HCT116 (cell line): ENCODE results near the gene DAPK3. TPM values are rescaled to one million over a fixed set of nuclear protein-coding genes. Genes with fewer than 3 reads are reported as not detected.
A peak's percentile ranks its signal among the peaks of the same experiment; 100 is the strongest.

Source experiments
- ATAC-seq: fragments of 200-7000 bp; cut with Tn5 transposase; 2 replicates; pipeline ENCODE4 v1.9.1; 2020; ENCODE audit warnings: mild to moderate bottlenecking, moderate library complexity
- BruUV-seq: library from RNA; stranded (reverse); fragments of 400-500 nt; replicated peaks from 2 replicates; lab custom pipeline; 2021; lab: Mats Ljungman, UMichigan
- CTCF ChIA-PET: fragments of 300-600 bp; sonication (Branson Sonifier 250); formaldehyde crosslinking; loops from one replicate; lab custom pipeline; 2021; ENCODE audit warnings: antibody characterized with exemption; lab: Charles Lee
- POLR2A ChIA-PET: fragments of 300-600, 350-600 bp; sonication (Branson Sonifier 250); formaldehyde crosslinking; loops from one replicate; lab custom pipeline; 2021; ENCODE audit warnings: antibody characterized with exemption; lab: Charles Lee
- RAD21 ChIA-PET, 2 experiments: fragments of 300-600 bp; sonication (Branson Sonifier 250); formaldehyde crosslinking; loops; one replicate each; lab custom pipeline; 2023; ENCODE audit warnings: low total read pairs in 2 of 2; ENCODE audit not compliant: uncharacterized antibody in 2 of 2, unreplicated experiment in 2 of 2, low non-redundant PET in 1 of 2; lab: Charles Lee
- DNase-seq: peaks from one replicate; pipeline ENCODE4 v3.0.0-alpha.2; 2010; ENCODE audit warnings: low read depth, low spot score
- H2AFZ ChIP-seq: fragments of 200-600 bp; shearing (Covaris generic), sonication (generic); 2 replicates; pipeline ENCODE4 v1.6.1; 2017; ENCODE audit warnings: low read depth, mixed run types, mixed read lengths, antibody characterized with exemption, low read length; ENCODE audit not compliant: poor library complexity, severe bottlenecking
- H3K27ac ChIP-seq: 2 replicates; pipeline ENCODE4 v1.5.1; 2012; ENCODE audit warnings: low read depth, low read length
- H3K27me3 ChIP-seq: fragments of 200-600 bp; sonication (generic); 2 replicates; pipeline ENCODE4 v1.6.1; 2016; ENCODE audit warnings: mixed run types, low read length, mixed read lengths; ENCODE audit not compliant: insufficient read depth
- H3K36me3 ChIP-seq, 2 experiments: fragments of 200-500 bp in 1 of 2; fragments of 200-600 bp in 1 of 2; sonication (Bioruptor generic) in 1 of 2; sonication (generic) in 1 of 2; 2 replicates each; pipeline versions ENCODE4 v1.5.1 to v1.6.1; 2014 to 2016; ENCODE audit warnings: low read length in 2 of 2, inconsistent platforms in 1 of 2, mixed read lengths in 1 of 2, mixed run types in 1 of 2; ENCODE audit not compliant: insufficient read depth in 2 of 2, control insufficient read depth in 1 of 2
- H3K4me1 ChIP-seq, 2 experiments: fragments of 200-600 bp in 1 of 2; sonication (generic) in 1 of 2; 2 replicates each; pipeline versions ENCODE4 v1.5.1 to v1.6.1; 2012 to 2017; ENCODE audit warnings: low read length in 2 of 2, inconsistent platforms in 1 of 2, mild to moderate bottlenecking in 1 of 2, mixed read lengths in 1 of 2, mixed run types in 1 of 2, moderate library complexity in 1 of 2; ENCODE audit not compliant: insufficient read depth in 2 of 2, control insufficient read depth in 1 of 2
- H3K4me2 ChIP-seq: fragments of 200-600 bp; sonication (generic); 2 replicates; pipeline ENCODE4 v1.6.1; 2017; ENCODE audit warnings: mixed run types, low read length, mixed read lengths
- H3K4me3 ChIP-seq, 2 experiments: fragments of 200-600 bp in 1 of 2; sonication (generic) in 1 of 2; replicated peaks in 1 of 2; 2 replicates each; pipeline ENCODE4 v1.5.1; 2011 to 2016; ENCODE audit warnings: low read length in 2 of 2, control low read depth in 1 of 2, low read depth in 1 of 2, mild to moderate bottlenecking in 1 of 2, mixed read lengths in 1 of 2, mixed run types in 1 of 2
- H3K79me2 ChIP-seq: fragments of 200-600 bp; sonication (generic); 2 replicates; pipeline ENCODE4 v1.6.1; 2017; ENCODE audit warnings: mild to moderate bottlenecking, mixed run types, low read length, moderate library complexity, mixed read lengths; ENCODE audit not compliant: insufficient read depth
- H3K9ac ChIP-seq: fragments of 200-600 bp; sonication (generic); 2 replicates; pipeline ENCODE4 v1.6.1; 2016; ENCODE audit warnings: low read length, mixed read lengths
- H3K9me2 ChIP-seq: fragments of 200-600 bp; sonication (generic), shearing (Covaris generic); 2 replicates; pipeline ENCODE4 v1.6.1; 2017; ENCODE audit warnings: mixed run types, mild to moderate bottlenecking, moderate library complexity; ENCODE audit not compliant: insufficient read depth
- H3K9me3 ChIP-seq, 2 experiments: fragments of 200-500 bp in 1 of 2; fragments of 200-600 bp in 1 of 2; sonication (Bioruptor generic) in 1 of 2; sonication (generic) in 1 of 2; 2 replicates each; pipeline ENCODE4 v1.6.1; 2014 to 2017; ENCODE audit warnings: low read length in 2 of 2, mixed read lengths in 2 of 2, inconsistent platforms in 1 of 2, low read depth in 1 of 2, mild to moderate bottlenecking in 1 of 2, mixed run types in 1 of 2, moderate library complexity in 1 of 2; ENCODE audit not compliant: control insufficient read depth in 1 of 2, insufficient read depth in 1 of 2
- H4K20me1 ChIP-seq: fragments of 200-600 bp; sonication (generic), shearing (Covaris generic); 2 replicates; pipeline ENCODE4 v1.6.1; 2017; ENCODE audit warnings: mixed run types, mild to moderate bottlenecking, moderate library complexity; ENCODE audit not compliant: insufficient read depth
- CEBPB ChIP-seq: IDR thresholded peaks from 2 replicates; pipeline ENCODE4 v1.6.1; 2012; ENCODE audit warnings: low read depth
- ELF1 ChIP-seq: IDR thresholded peaks from 2 replicates; pipeline ENCODE4 v1.6.1; 2012; ENCODE audit warnings: low read depth, borderline replicate concordance
- FOSL1 ChIP-seq: IDR thresholded peaks from 2 replicates; pipeline ENCODE4 v1.6.1; 2012; ENCODE audit warnings: low read depth
- POLR2A ChIP-seq: IDR thresholded peaks from 2 replicates; pipeline ENCODE4 v1.7.0; 2011; ENCODE audit warnings: borderline replicate concordance; ENCODE audit not compliant: insufficient read depth, insufficient read length; ENCODE audit errors: extremely low read depth
- RAD21 ChIP-seq: IDR thresholded peaks from 2 replicates; pipeline ENCODE4 v1.6.1; 2012; ENCODE audit warnings: low read depth, mild to moderate bottlenecking
- SIN3A ChIP-seq: IDR thresholded peaks from 2 replicates; pipeline ENCODE4 v1.6.1; 2012; ENCODE audit warnings: low read depth
- SP1 ChIP-seq: IDR thresholded peaks from 2 replicates; pipeline ENCODE4 v1.6.1; 2012; ENCODE audit warnings: low read depth
- TCF7L2 ChIP-seq: IDR thresholded peaks from 2 replicates; pipeline ENCODE4 v1.7.0; 2011; ENCODE audit warnings: borderline replicate concordance, inconsistent platforms; ENCODE audit not compliant: insufficient read depth, insufficient read length; ENCODE audit errors: extremely low read depth
- YY1 ChIP-seq: IDR thresholded peaks from 2 replicates; pipeline ENCODE4 v1.6.1; 2011; ENCODE audit warnings: low read length, low read depth, moderate library complexity, mild to moderate bottlenecking; ENCODE audit not compliant: insufficient replicate concordance; ENCODE audit errors: extremely low read depth
- ZFX ChIP-seq: fragments of 450-650 bp; IDR thresholded peaks from 2 replicates; pipeline ENCODE4 v1.6.1; 2017
- ZNF274 ChIP-seq: fragments of 200-500 bp; sonication (Bioruptor generic); IDR thresholded peaks from 2 replicates; pipeline ENCODE4 v1.6.1; 2014; ENCODE audit warnings: mild to moderate bottlenecking, low read depth, low read length, inconsistent platforms
- intact Hi-C: fragments of 100-400 bp; cut with micrococcal nuclease; formaldehyde crosslinking; loops from 2 replicates; pipeline ENCODE4 v1.10.0; 2022
- total RNA-seq: library from RNA; stranded (reverse); gene quantifications from one replicate; pipeline ENCODE4 v1.2.1, GENCODE V29; 2021; ENCODE audit not compliant: unreplicated experiment
- TF ChIP-seq, protein P1 (sequence below): IDR thresholded peaks from 2 replicates; pipeline ENCODE4 v1.6.1; 2012
- TF ChIP-seq, protein P2 (sequence below): IDR thresholded peaks from 2 replicates; pipeline ENCODE4 v1.6.1; 2011; ENCODE audit warnings: mild to moderate bottlenecking, low read length, moderate library complexity; ENCODE audit not compliant: insufficient replicate concordance; ENCODE audit errors: extremely low read depth
- TF ChIP-seq, protein P3 (sequence below): IDR thresholded peaks from 2 replicates; pipeline ENCODE4 v1.6.1; 2012
- TF ChIP-seq, protein P4 (sequence below), 3 experiments: fragments of 200-600 bp in 1 of 3; sonication (generic) in 1 of 3; IDR thresholded peaks in 2 of 3; conservative IDR thresholded peaks in 1 of 3; 2 replicates each; pipeline ENCODE4 v1.5.1; 2012 to 2017; ENCODE audit warnings: low read depth in 2 of 3, low read length in 2 of 3, antibody characterized with exemption in 1 of 3, borderline replicate concordance in 1 of 3, control low read depth in 1 of 3, mild to moderate bottlenecking in 1 of 3, mixed read lengths in 1 of 3, mixed run types in 1 of 3, moderate library complexity in 1 of 3; ENCODE audit not compliant: insufficient read depth in 1 of 3

DAPK3 gene
- total RNA-seq, 1 experiment from 2014 or later: 54.8 TPM

DNA sequence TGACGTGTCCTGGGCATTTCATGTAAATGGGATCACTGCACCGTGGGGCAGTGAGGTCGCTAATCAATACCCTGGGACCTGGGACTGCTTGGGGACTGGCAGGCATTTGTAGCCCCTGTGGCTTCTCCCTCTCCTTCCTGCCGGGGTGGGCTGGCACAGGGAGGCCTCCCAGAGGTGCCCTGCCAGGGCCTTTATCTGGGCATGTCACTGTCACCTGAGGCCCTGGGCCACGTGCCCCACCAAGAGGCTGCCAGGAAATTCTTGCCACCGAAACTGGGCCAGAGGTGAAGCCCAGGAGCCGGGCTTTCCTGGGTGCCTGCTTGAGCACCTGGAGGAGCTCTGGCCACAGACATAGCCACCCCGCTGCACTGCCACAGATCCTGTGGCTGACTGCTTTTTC lies 39.9 kb downstream of the DAPK3 start:
- intact Hi-C loops: no loop called here
- Histone ChIP-seq H3K27ac (0 out of 2 replicates have a peak overlapping the region, but pooled peaks have one; percentile 16), H3K27me3 (no peaks in the 10 kb centered on the region), H2AFZ (no peak overlapping the region), H3K9me3 (no peaks in the 10 kb centered on the region), H4K20me1 (no peaks in the 10 kb centered on the region), H3K36me3 (no peaks in the 10 kb centered on the region), H3K79me2 (no peaks in the 10 kb centered on the region), H3K4me1 (peaks cover 7% of the 10 kb centered on the region in 2 experiments; a peak in 3 of 4 replicates), H3K9me2 (no peaks in the 10 kb centered on the region), H3K9ac (no peak overlapping the region), H3K4me3 (no peak overlapping the region), H3K4me2 (no peak overlapping the region)
- ChIA-PET RAD21 (no interaction called here), POLR2A (interaction anchor here (0.6 to 1.5 kb wide), 2 partner anchors 25 to 54 kb away, joined by 3 read pairs; partner anchors contain the start of gene EEF2), CTCF (no interaction called here)
- DNase-seq (no peak), ATAC-seq (peak; percentile 27; the same call in 1 of the 2 replicates)
- no TSS peak for BruUV-seq
- TF ChIP-seq, protein P1, sequence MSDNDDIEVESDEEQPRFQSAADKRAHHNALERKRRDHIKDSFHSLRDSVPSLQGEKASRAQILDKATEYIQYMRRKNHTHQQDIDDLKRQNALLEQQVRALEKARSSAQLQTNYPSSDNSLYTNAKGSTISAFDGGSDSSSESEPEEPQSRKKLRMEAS: peak; percentile 47; the same call in 1 of the 2 replicates
- TF ChIP-seq ZNF274: no peak

DNA sequence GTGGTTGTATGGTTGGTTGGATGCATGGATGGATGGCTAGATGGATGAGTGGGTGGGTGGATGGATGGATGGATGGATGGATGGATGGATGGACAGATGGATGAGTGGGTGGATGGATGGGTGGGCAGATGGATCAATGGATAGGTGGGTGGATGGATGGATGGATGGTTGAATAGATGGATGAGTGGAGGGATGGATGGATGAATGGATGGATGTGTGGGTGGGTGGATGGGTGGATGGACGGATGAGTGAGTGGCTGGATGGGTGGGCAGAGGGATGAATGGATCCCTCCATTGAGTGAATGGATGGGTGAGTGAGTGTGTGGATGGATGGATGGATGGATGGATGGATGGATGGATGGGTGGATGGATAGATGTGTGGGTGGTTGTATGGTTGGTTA lies 47.0 kb downstream of the DAPK3 start:
- peaks cover 10 to 16% of the 10 kb centered on the region in 2 experiments; a peak in 2 of 4 replicates for H3K9me3 ChIP-seq
- no peaks in the 10 kb centered on the region for H3K4me1 ChIP-seq
- H3K27me3 ChIP-seq: no peaks in the 10 kb centered on the region
- no peak overlapping the region for H3K27ac ChIP-seq
- H4K20me1 ChIP-seq: no peaks in the 10 kb centered on the region
- intact Hi-C loops: no loop called here
- no peak overlapping the region for H3K4me3 ChIP-seq
- TF ChIP-seq, protein P2, sequence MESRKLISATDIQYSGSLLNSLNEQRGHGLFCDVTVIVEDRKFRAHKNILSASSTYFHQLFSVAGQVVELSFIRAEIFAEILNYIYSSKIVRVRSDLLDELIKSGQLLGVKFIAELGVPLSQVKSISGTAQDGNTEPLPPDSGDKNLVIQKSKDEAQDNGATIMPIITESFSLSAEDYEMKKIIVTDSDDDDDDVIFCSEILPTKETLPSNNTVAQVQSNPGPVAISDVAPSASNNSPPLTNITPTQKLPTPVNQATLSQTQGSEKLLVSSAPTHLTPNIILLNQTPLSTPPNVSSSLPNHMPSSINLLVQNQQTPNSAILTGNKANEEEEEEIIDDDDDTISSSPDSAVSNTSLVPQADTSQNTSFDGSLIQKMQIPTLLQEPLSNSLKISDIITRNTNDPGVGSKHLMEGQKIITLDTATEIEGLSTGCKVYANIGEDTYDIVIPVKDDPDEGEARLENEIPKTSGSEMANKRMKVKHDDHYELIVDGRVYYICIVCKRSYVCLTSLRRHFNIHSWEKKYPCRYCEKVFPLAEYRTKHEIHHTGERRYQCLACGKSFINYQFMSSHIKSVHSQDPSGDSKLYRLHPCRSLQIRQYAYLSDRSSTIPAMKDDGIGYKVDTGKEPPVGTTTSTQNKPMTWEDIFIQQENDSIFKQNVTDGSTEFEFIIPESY: no peak
- TF ChIP-seq FOSL1 (no peak), ZFX (no peak), SP1 (no peak), YY1 (no peak), ELF1 (no peak), POLR2A (no peak), CEBPB (no peak), RAD21 (no peak), SIN3A (no peak), TCF7L2 (no peak)
- TF ChIP-seq, protein P3, sequence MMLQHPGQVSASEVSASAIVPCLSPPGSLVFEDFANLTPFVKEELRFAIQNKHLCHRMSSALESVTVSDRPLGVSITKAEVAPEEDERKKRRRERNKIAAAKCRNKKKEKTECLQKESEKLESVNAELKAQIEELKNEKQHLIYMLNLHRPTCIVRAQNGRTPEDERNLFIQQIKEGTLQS: no peak
- TF ChIP-seq, protein P4, sequence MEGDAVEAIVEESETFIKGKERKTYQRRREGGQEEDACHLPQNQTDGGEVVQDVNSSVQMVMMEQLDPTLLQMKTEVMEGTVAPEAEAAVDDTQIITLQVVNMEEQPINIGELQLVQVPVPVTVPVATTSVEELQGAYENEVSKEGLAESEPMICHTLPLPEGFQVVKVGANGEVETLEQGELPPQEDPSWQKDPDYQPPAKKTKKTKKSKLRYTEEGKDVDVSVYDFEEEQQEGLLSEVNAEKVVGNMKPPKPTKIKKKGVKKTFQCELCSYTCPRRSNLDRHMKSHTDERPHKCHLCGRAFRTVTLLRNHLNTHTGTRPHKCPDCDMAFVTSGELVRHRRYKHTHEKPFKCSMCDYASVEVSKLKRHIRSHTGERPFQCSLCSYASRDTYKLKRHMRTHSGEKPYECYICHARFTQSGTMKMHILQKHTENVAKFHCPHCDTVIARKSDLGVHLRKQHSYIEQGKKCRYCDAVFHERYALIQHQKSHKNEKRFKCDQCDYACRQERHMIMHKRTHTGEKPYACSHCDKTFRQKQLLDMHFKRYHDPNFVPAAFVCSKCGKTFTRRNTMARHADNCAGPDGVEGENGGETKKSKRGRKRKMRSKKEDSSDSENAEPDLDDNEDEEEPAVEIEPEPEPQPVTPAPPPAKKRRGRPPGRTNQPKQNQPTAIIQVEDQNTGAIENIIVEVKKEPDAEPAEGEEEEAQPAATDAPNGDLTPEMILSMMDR (IDR thresholded peaks at IDR 0.05 in 2 of 3, conservative IDR thresholded peaks at IDR 0.05 in 1 of 3; ENCODE audit: borderline replicate concordance in 1 of 3, insufficient read depth in 1 of 3, low read depth in 2 of 3, low read length in 2 of 3): no peak
- H3K4me2 ChIP-seq: no peak overlapping the region
- no peak for DNase-seq
- POLR2A ChIA-PET: no interaction called here
- H3K9me2 ChIP-seq: no peaks in the 10 kb centered on the region
- H3K79me2 ChIP-seq: no peaks in the 10 kb centered on the region
- no peak overlapping the region for H3K9ac ChIP-seq
- BruUV-seq: no TSS peak
- H3K36me3 ChIP-seq: no peaks in the 10 kb centered on the region
- ATAC-seq: no peak
- no peak overlapping the region for H2AFZ ChIP-seq
- CTCF ChIA-PET: no interaction called here
- RAD21 ChIA-PET: no interaction called here
